Raji (cell line): Measurements from ENCODE around the gene FBN2.

Experiments used
- POLR2A ChIP-seq: IDR thresholded peaks from 2 replicates; pipeline ENCODE4 v1.6.1; 2011; ENCODE audit warnings: low read depth, low read length, control low read depth; ENCODE audit not compliant: insufficient read depth

FBN2 gene

GRCh38 chr5:128506643-128507042 is 31.4 kb downstream of the FBN2 start:
- TF ChIP-seq POLR2A, result no peak

GRCh38 chr5:128498844-128499455 is 39.1 kb downstream of the FBN2 start:
- TF ChIP-seq POLR2A, result no peak

GRCh38 chr5:128494516-128494915 is 43.5 kb downstream of the FBN2 start:
- TF ChIP-seq POLR2A, result no peak

GRCh38 chr5:128493657-128494329 is 44.3 kb downstream of the FBN2 start:
- no peak for TF ChIP-seq POLR2A

GRCh38 chr5:128491291-128491690 is 46.8 kb downstream of the FBN2 start:
- no peak for TF ChIP-seq POLR2A

- TF ChIP-seq POLR2A, result no peak
These were observed 47.3 kb downstream of the FBN2 start for GRCh38 chr5:128490761-128491160.

GRCh38 chr5:128487041-128487440 is 51.0 kb downstream of the FBN2 start:
- no peak for TF ChIP-seq POLR2A

- TF ChIP-seq POLR2A, result no peak
These were observed 54.3 kb downstream of the FBN2 start for GRCh38 chr5:128483738-128484137.

GRCh38 chr5:128480906-128481633 is 57.0 kb downstream of the FBN2 start:
- no peak for TF ChIP-seq POLR2A

- no peak for TF ChIP-seq POLR2A
These were observed 57.9 kb downstream of the FBN2 start for GRCh38 chr5:128480158-128480557.

GRCh38 chr5:128478386-128479368 is 59.4 kb downstream of the FBN2 start:
- no peak for TF ChIP-seq POLR2A

GRCh38 chr5:128477944-128478343 is 60.1 kb downstream of the FBN2 start:
- TF ChIP-seq POLR2A, result no peak

- TF ChIP-seq POLR2A, result no peak
These were observed 62.4 kb downstream of the FBN2 start for GRCh38 chr5:128475693-128476092.

GRCh38 chr5:128472919-128473318 is 65.1 kb downstream of the FBN2 start:
- TF ChIP-seq POLR2A, result no peak

GRCh38 chr5:128472036-128472435 is 66.0 kb downstream of the FBN2 start:
- no peak for TF ChIP-seq POLR2A
